A549 (cell line): ENCODE measurements around the gene LYRM2.

Source experiments
- FOSL2 ChIP-seq, 2 experiments: fragments of 450-650 bp in 1 of 2; fragments of >200 bp in 1 of 2; sonication (Bioruptor Twin) in 1 of 2; formaldehyde crosslinking; IDR thresholded peaks; 2 replicates each; pipeline versions ENCODE4 v1.5.0 to v1.6.1; 2016 to 2020; ENCODE audit warnings: mild to moderate bottlenecking in 1 of 2, moderate library complexity in 1 of 2
- KDM1A ChIP-seq: fragments of 200-600 bp; sonication (generic); IDR thresholded peaks from 2 replicates; pipeline ENCODE4 v1.6.1; 2016; ENCODE audit warnings: low read depth, mild to moderate bottlenecking
- PHF8 ChIP-seq: fragments of 200-600 bp; sonication (generic); IDR thresholded peaks from 2 replicates; pipeline ENCODE4 v1.6.1; 2016; ENCODE audit warnings: low read depth, mild to moderate bottlenecking, antibody characterized with exemption, moderate library complexity, borderline replicate concordance
- TF ChIP-seq, protein P1 (sequence below): fragments of >200 bp; sonication (Bioruptor Twin); formaldehyde crosslinking; IDR thresholded peaks from 3 replicates; pipeline ENCODE4 v1.5.1; 2016
- TF ChIP-seq, protein P2 (sequence below): fragments of 450-650 bp; IDR thresholded peaks from 2 replicates; pipeline ENCODE4 v1.6.1; 2014; ENCODE audit warnings: antibody characterized with exemption

DNA sequence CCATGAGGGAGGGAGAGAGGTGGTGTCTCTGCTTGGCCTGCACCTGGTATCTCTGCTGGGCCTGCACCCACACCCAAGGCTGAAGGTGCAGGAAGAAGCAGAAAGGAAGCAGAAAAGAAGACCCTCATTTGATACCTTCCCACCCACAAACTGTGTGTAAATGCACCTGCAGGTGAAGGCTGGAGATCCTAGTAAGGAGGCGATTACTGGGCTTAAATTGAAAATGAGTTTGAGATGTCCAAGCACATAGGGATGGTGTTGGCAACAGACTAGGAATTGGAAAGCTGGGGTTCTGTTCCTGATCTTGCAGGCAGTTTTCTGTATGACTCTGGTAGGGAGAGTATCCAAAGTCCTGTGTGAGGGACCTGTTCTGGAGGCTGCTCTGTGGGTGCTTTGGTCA is 74.7 kb downstream of the LYRM2 start:
- TF ChIP-seq KDM1A (no peak), PHF8 (no peak), FOSL2 (IDR thresholded peaks at IDR 0.05) (no peak), FOSL2 (CRISPR knock-in tag; IDR thresholded peaks at IDR 0.05) (no peak)
- TF ChIP-seq, protein P1, sequence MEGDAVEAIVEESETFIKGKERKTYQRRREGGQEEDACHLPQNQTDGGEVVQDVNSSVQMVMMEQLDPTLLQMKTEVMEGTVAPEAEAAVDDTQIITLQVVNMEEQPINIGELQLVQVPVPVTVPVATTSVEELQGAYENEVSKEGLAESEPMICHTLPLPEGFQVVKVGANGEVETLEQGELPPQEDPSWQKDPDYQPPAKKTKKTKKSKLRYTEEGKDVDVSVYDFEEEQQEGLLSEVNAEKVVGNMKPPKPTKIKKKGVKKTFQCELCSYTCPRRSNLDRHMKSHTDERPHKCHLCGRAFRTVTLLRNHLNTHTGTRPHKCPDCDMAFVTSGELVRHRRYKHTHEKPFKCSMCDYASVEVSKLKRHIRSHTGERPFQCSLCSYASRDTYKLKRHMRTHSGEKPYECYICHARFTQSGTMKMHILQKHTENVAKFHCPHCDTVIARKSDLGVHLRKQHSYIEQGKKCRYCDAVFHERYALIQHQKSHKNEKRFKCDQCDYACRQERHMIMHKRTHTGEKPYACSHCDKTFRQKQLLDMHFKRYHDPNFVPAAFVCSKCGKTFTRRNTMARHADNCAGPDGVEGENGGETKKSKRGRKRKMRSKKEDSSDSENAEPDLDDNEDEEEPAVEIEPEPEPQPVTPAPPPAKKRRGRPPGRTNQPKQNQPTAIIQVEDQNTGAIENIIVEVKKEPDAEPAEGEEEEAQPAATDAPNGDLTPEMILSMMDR = no peak
- TF ChIP-seq, protein P2, sequence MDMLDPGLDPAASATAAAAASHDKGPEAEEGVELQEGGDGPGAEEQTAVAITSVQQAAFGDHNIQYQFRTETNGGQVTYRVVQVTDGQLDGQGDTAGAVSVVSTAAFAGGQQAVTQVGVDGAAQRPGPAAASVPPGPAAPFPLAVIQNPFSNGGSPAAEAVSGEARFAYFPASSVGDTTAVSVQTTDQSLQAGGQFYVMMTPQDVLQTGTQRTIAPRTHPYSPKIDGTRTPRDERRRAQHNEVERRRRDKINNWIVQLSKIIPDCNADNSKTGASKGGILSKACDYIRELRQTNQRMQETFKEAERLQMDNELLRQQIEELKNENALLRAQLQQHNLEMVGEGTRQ = no peak
